Gastroesophageal sphincter (tissue), 4 donors: ENCODE results near the gene UBAC2. TPM values are rescaled to one million over a fixed set of nuclear protein-coding genes. Genes with fewer than 3 reads are reported as not detected.

Experiments
- ATAC-seq: fragments of 150-250 bp; one replicate; pipeline ENCODE4 v1.9.1; 2016; ENCODE audit warnings: mild to moderate bottlenecking, moderate library complexity
- H3K27ac ChIP-seq, 4 donors: fragments of 200-600 bp; sonication (generic) in 3 of 4; 1 replicate in 3 of 4; 2 replicates in 1 of 4; pipeline ENCODE4 v1.5.1; 2016 to 2019
- H3K27me3 ChIP-seq: fragments of 200-600 bp; sonication (generic); one replicate; pipeline ENCODE4 v1.5.1; 2019
- H3K36me3 ChIP-seq, 2 donors: fragments of 200-600 bp; sonication (generic); one replicate each; pipeline ENCODE4 v1.5.1; 2019; ENCODE audit warnings: control low read depth in 1 of 2
- H3K4me1 ChIP-seq, 3 donors: fragments of 200-600 bp; sonication (generic); 1 replicate in 2 of 3; 2 replicates in 1 of 3; pipeline ENCODE4 v1.5.1; 2016 to 2019; ENCODE audit warnings: control low read depth in 2 of 3
- H3K4me3 ChIP-seq, 2 donors: fragments of 200-600 bp; sonication (generic); one replicate each; pipeline ENCODE4 v1.5.1; 2019; ENCODE audit warnings: mild to moderate bottlenecking in 1 of 2, moderate library complexity in 1 of 2
- H3K9me3 ChIP-seq, 3 donors: fragments of 200-600 bp; sonication (generic); one replicate each; pipeline ENCODE4 v1.5.1; 2017 to 2019; ENCODE audit warnings: control low read depth in 2 of 3
- EP300 ChIP-seq: sonication (generic); formaldehyde crosslinking; IDR thresholded peaks from one replicate; pipeline ENCODE4 v1.6.1; 2017; ENCODE audit warnings: antibody characterized with exemption, mild to moderate bottlenecking
- POLR2A ChIP-seq, 2 donors: fragments of 450-650 bp; IDR thresholded peaks; one replicate each; pipeline ENCODE4 v1.6.1; 2017; ENCODE audit warnings: antibody characterized with exemption in 2 of 2, mild to moderate bottlenecking in 2 of 2, moderate library complexity in 1 of 2
- POLR2AphosphoS5 ChIP-seq: sonication (generic); formaldehyde crosslinking; IDR thresholded peaks from one replicate; pipeline ENCODE4 v1.6.1; 2017; ENCODE audit warnings: antibody characterized with exemption
- WGBS, 2 donors: methylation state at CpG; one replicate each; pipeline ENCODE4 v1.1.5; 2018; ENCODE audit warnings: low coverage in 1 of 2; 5-methylcytosine and 5-hydroxymethylcytosine counted together
- total RNA-seq, 4 donors: library from RNA; depleted of rRNA; stranded (reverse); fragments of >200 nt; gene quantifications; one replicate each; pipeline ENCODE4 v1.1.0, GENCODE V29; 2016
- TF ChIP-seq, protein P1 (sequence below), 4 experiments: fragments of 200-600 bp in 2 of 4; fragments of 450-650 bp in 2 of 4; sonication (generic) in 1 of 4; IDR thresholded peaks; one replicate each; pipeline ENCODE4 v1.5.1; 2017 to 2019; ENCODE audit warnings: antibody characterized with exemption in 4 of 4, mild to moderate bottlenecking in 2 of 4, moderate library complexity in 2 of 4

The UBAC2 gene
- total RNA-seq, 4 donors from 2014 or later = 45.0 to 59.6 (median 52.2) TPM

DNA sequence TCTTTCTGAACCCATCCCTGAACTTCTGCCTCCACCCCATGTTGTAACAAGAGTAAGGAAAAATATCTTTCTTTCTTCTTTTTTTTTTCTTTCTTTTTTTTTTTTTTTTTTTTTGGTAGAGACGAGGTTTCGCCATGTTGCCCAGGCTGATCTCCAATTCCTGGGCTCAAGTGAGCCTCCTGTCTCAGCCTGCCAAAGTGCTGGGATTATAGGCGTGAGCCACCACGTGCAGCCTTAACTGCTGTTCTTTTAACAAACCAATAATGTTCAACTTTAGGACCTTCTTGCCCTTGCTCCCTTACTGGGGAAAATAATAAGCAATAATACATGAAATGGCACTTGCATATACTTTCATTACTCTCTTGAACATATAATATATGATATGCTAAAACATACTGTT lies 86.9 kb downstream of the UBAC2 start:
- WGBS, 2 donors = 41 to 71% methylated on average over 3 to 4 of the region's 4 CpGs
- H3K36me3 ChIP-seq = no peaks in the 10 kb centered on the region
- no peak for ATAC-seq
- H3K4me3 ChIP-seq = no peak overlapping the region
- H3K4me1 ChIP-seq = peaks cover 4 to 72% (median 5%) of the 10 kb centered on the region in 3 donors
- TF ChIP-seq, protein P1, sequence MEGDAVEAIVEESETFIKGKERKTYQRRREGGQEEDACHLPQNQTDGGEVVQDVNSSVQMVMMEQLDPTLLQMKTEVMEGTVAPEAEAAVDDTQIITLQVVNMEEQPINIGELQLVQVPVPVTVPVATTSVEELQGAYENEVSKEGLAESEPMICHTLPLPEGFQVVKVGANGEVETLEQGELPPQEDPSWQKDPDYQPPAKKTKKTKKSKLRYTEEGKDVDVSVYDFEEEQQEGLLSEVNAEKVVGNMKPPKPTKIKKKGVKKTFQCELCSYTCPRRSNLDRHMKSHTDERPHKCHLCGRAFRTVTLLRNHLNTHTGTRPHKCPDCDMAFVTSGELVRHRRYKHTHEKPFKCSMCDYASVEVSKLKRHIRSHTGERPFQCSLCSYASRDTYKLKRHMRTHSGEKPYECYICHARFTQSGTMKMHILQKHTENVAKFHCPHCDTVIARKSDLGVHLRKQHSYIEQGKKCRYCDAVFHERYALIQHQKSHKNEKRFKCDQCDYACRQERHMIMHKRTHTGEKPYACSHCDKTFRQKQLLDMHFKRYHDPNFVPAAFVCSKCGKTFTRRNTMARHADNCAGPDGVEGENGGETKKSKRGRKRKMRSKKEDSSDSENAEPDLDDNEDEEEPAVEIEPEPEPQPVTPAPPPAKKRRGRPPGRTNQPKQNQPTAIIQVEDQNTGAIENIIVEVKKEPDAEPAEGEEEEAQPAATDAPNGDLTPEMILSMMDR (IDR thresholded peaks at IDR 0.05) = no peak
- TF ChIP-seq EP300 (no peak), POLR2AphosphoS5 (no peak), POLR2A (IDR thresholded peaks at IDR 0.05) (no peak)
- no peaks in the 10 kb centered on the region for H3K9me3 ChIP-seq
- peak overlapping the region in 1 of 4 donors; percentile 16 for H3K27ac ChIP-seq
- no peaks in the 10 kb centered on the region for H3K27me3 ChIP-seq

DNA sequence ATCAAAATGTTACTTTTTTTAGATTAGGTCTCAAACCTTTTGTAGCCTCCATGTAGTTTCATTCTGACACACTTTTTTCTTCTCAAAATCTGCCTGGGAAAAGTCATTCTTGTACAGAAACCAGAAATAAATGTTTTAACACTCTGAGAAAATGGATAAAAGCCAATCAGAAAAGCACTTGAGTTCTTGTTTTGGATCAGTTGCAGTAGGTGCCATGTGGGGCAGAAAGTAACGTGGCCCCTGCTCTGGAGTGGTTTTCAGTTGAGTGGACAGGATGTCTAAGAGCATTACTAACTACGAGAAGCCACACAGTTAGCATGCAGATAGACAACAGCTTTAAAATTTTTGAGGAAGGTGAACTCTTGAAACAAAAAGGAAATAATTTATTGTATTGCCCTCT lies 87.4 kb downstream of the UBAC2 start:
- 45 to 56% methylated on average over 2 of the region's 2 CpGs for WGBS, 2 donors
- TF ChIP-seq, protein P1 (IDR thresholded peaks at IDR 0.05) = no peak
- TF ChIP-seq POLR2A (IDR thresholded peaks at IDR 0.05) = no peak
- no peak for TF ChIP-seq POLR2AphosphoS5
- TF ChIP-seq EP300 = no peak
- no peak for ATAC-seq
- Histone ChIP-seq H3K4me1 (peaks cover 0 to 66% (median 0%) of the 10 kb centered on the region in 3 donors), H3K27ac (peak overlapping the region in 1 of 4 donors; percentile 16), H3K4me3 (no peak overlapping the region), H3K27me3 (no peaks in the 10 kb centered on the region), H3K36me3 (no peaks in the 10 kb centered on the region), H3K9me3 (no peaks in the 10 kb centered on the region)

- no peaks in the 10 kb centered on the region for H3K9me3 ChIP-seq
- 44 to 57% methylated on average over 1 to 2 of the region's 2 CpGs for WGBS, 2 donors
- no peaks in the 10 kb centered on the region for H3K36me3 ChIP-seq
- no peak overlapping the region for H3K27ac ChIP-seq
- no peak for ATAC-seq
- H3K4me1 ChIP-seq = peaks cover 0 to 55% (median 0%) of the 10 kb centered on the region in 3 donors
- no peaks in the 10 kb centered on the region for H3K27me3 ChIP-seq
- TF ChIP-seq EP300 = no peak
- TF ChIP-seq, protein P1 (IDR thresholded peaks at IDR 0.05) = no peak
- no peak for TF ChIP-seq POLR2AphosphoS5
- no peak for TF ChIP-seq POLR2A (IDR thresholded peaks at IDR 0.05)
- no peak overlapping the region for H3K4me3 ChIP-seq
Observed at GRCh38 chr13:99289271-99289670, 88.6 kb downstream of the UBAC2 start.

GRCh38 chr13:99289674-99290337 lies 89.2 kb downstream of the UBAC2 start:
- no peak for ATAC-seq
- 74 to 83% methylated on average over 3 to 7 of the region's 7 CpGs for WGBS, 2 donors
- Histone ChIP-seq H3K27me3 (no peaks in the 10 kb centered on the region), H3K9me3 (no peaks in the 10 kb centered on the region), H3K4me3 (no peak overlapping the region), H3K4me1 (peaks cover 0 to 51% (median 0%) of the 10 kb centered on the region in 3 donors), H3K36me3 (peaks cover 0 to under 1% of the 10 kb centered on the region in 2 donors), H3K27ac (no peak overlapping the region)
- TF ChIP-seq POLR2A (IDR thresholded peaks at IDR 0.05) (no peak), EP300 (no peak), POLR2AphosphoS5 (no peak)
- TF ChIP-seq, protein P1 (IDR thresholded peaks at IDR 0.05) = no peak

DNA sequence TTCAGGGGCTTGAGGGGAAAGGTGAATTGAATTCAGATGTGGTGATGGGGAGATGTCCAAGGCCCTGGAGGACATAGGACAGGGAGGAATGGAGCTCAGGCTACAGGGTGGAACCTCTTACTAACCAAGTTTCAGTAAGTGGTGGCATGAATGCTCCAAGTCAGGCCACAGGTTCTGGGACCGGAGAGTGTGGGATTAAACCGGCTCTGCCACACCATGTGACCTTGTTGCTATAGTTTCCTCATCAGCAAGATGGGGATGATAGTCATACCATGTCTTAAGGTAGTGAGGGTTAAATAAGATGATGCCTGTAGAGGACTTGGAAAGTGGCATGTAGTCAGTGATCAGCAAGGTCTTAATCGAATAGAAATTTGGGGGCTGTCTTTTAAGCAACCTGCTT lies 90.2 kb downstream of the UBAC2 start:
- ATAC-seq = no peak
- WGBS, 2 donors = 94 to 100% methylated on average over 2 to 3 of the region's 3 CpGs
- no peak overlapping the region for H3K27ac ChIP-seq
- no peak overlapping the region for H3K4me3 ChIP-seq
- no peaks in the 10 kb centered on the region for H3K27me3 ChIP-seq
- H3K9me3 ChIP-seq = no peaks in the 10 kb centered on the region
- TF ChIP-seq EP300 = no peak
- no peak for TF ChIP-seq POLR2AphosphoS5
- TF ChIP-seq POLR2A (IDR thresholded peaks at IDR 0.05) = no peak
- TF ChIP-seq, protein P1 (IDR thresholded peaks at IDR 0.05) = no peak
- peaks cover 0 to 11% of the 10 kb centered on the region in 2 donors for H3K36me3 ChIP-seq
- peaks cover 0 to 50% (median 0%) of the 10 kb centered on the region in 3 donors for H3K4me1 ChIP-seq
